IMR-90 (cell line): ENCODE results near the gene ITPRIP. TPM values are rescaled to one million over a fixed set of nuclear protein-coding genes. Genes with fewer than 3 reads are reported as not detected.

ENCODE experiments used
- ATAC-seq: fragments of 200-7000 bp; cut with Tn5 transposase; 2 replicates; pipeline ENCODE4 v1.9.1; 2020; ENCODE audit warnings: low read depth, mild to moderate bottlenecking, moderate library complexity
- BruUV-seq: library from RNA; stranded (reverse); fragments of 400-500 nt; replicated peaks from 2 replicates; lab custom pipeline; 2021; lab: Mats Ljungman, UMichigan
- CTCF ChIA-PET: fragments of 300-600 bp; formaldehyde crosslinking; extraction: SDS; loops from one replicate; lab custom pipeline; 2021; ENCODE audit warnings: antibody characterized with exemption; lab: Yijun Ruan, JAX
- POLR2A ChIA-PET: fragments of 300-600 bp; sonication (Branson Sonifier 250); formaldehyde crosslinking; loops from one replicate; lab custom pipeline; 2022; ENCODE audit warnings: antibody characterized with exemption; ENCODE audit not compliant: unreplicated experiment; lab: Charles Lee
- DNase-seq: peaks from one replicate; pipeline ENCODE4 v3.0.0; 2013
- H2AFZ ChIP-seq: replicated peaks from 2 replicates; pipeline ENCODE3; 2013; ENCODE audit warnings: low read length, mild to moderate bottlenecking; ENCODE audit not compliant: poor library complexity
- H2AK5ac ChIP-seq: 2 replicates; pipeline ENCODE4 v1.6.1; 2013; ENCODE audit warnings: low read depth, low read length, inconsistent platforms
- H2AK9ac ChIP-seq: replicated peaks from 2 replicates; pipeline ENCODE3; 2013; ENCODE audit warnings: mild to moderate bottlenecking, low read depth, low read length, moderate library complexity; ENCODE audit not compliant: poor library complexity
- H2BK120ac ChIP-seq: 2 replicates; pipeline ENCODE4 v1.6.1; 2013; ENCODE audit warnings: low read depth, low read length, inconsistent platforms
- H2BK15ac ChIP-seq: 3 replicates; pipeline ENCODE4 v1.6.1; 2013; ENCODE audit warnings: low read depth, low read length, inconsistent platforms
- H2BK20ac ChIP-seq: 2 replicates; pipeline ENCODE4 v1.6.1; 2013; ENCODE audit warnings: low read depth, mild to moderate bottlenecking, inconsistent platforms, low read length, moderate library complexity
- H2BK5ac ChIP-seq: 2 replicates; pipeline ENCODE4 v1.6.1; 2013; ENCODE audit warnings: mild to moderate bottlenecking, low read depth, low read length, inconsistent platforms; ENCODE audit not compliant: poor library complexity, severe bottlenecking
- H3K14ac ChIP-seq: replicated peaks from 2 replicates; pipeline ENCODE4 v1.6.1; 2013; ENCODE audit warnings: low read depth, low read length, inconsistent platforms
- H3K18ac ChIP-seq: 2 replicates; pipeline ENCODE4 v1.6.1; 2013; ENCODE audit warnings: low read depth, low read length, control low read depth
- H3K23ac ChIP-seq: 2 replicates; pipeline ENCODE4 v1.6.1; 2013; ENCODE audit warnings: low read depth, low read length, inconsistent platforms
- H3K27ac ChIP-seq: 2 replicates; pipeline ENCODE4 v1.5.1; 2013; ENCODE audit warnings: mild to moderate bottlenecking, control low read depth, low read length; ENCODE audit not compliant: insufficient read depth
- H3K27me3 ChIP-seq: 2 replicates; pipeline ENCODE4 v1.6.1; 2013; ENCODE audit warnings: low read length; ENCODE audit not compliant: control insufficient read depth, insufficient read depth
- H3K36me3 ChIP-seq: 2 replicates; pipeline ENCODE4 v1.6.1; 2013; ENCODE audit warnings: low read length, mixed read lengths; ENCODE audit not compliant: control insufficient read depth, insufficient read depth
- H3K4ac ChIP-seq: 2 replicates; pipeline ENCODE4 v1.6.1; 2013; ENCODE audit warnings: low read depth, low read length, inconsistent platforms
- H3K4me1 ChIP-seq: 2 replicates; pipeline ENCODE4 v1.6.1; 2013; ENCODE audit warnings: low read length, mixed read lengths; ENCODE audit not compliant: control insufficient read depth, insufficient read depth
- H3K4me2 ChIP-seq: 2 replicates; pipeline ENCODE4 v1.6.1; 2013; ENCODE audit warnings: low read depth, mild to moderate bottlenecking, control low read depth, low read length, moderate library complexity
- H3K4me3 ChIP-seq: 2 replicates; pipeline ENCODE4 v1.5.1; 2013; ENCODE audit warnings: low read depth, mild to moderate bottlenecking, control low read depth, low read length, moderate library complexity; ENCODE audit not compliant: insufficient read depth
- H3K56ac ChIP-seq: 2 replicates; pipeline ENCODE4 v1.6.1; 2013; ENCODE audit warnings: low read length, inconsistent platforms; ENCODE audit not compliant: insufficient read depth; ENCODE audit errors: extremely low read depth
- H3K79me1 ChIP-seq, 2 experiments: 2 replicates each; pipeline ENCODE4 v1.6.1; 2013; ENCODE audit warnings: low read length in 2 of 2, inconsistent platforms in 1 of 2, low read depth in 1 of 2
- H3K9ac ChIP-seq: 2 replicates; pipeline ENCODE4 v1.6.1; 2013; ENCODE audit warnings: low read depth, low read length, control low read depth
- H3K9me1 ChIP-seq: 2 replicates; pipeline ENCODE4 v1.6.1; 2013; ENCODE audit warnings: low read length, inconsistent platforms; ENCODE audit not compliant: insufficient read depth
- H3K9me3 ChIP-seq: 2 replicates; pipeline ENCODE4 v1.6.1; 2013; ENCODE audit warnings: low read length; ENCODE audit not compliant: control insufficient read depth, insufficient read depth
- H4K20me1 ChIP-seq: 2 replicates; pipeline ENCODE4 v1.6.1; 2013; ENCODE audit warnings: low read length, inconsistent platforms; ENCODE audit not compliant: insufficient read depth
- H4K5ac ChIP-seq: 2 replicates; pipeline ENCODE4 v1.6.1; 2013; ENCODE audit warnings: mild to moderate bottlenecking, low read depth, low read length, control low read depth
- H4K8ac ChIP-seq, 2 experiments: 2 replicates each; pipeline ENCODE4 v1.6.1; 2013; ENCODE audit warnings: low read depth in 2 of 2, low read length in 2 of 2, control low read depth in 1 of 2, inconsistent platforms in 1 of 2
- H4K91ac ChIP-seq: 2 replicates; pipeline ENCODE4 v1.6.1; 2013; ENCODE audit warnings: low read depth, low read length, inconsistent platforms; ENCODE audit not compliant: insufficient read depth
- BHLHE40 ChIP-seq: fragments of 150-350 bp; IDR thresholded peaks from 2 replicates; pipeline ENCODE4 v1.6.1; 2016; ENCODE audit warnings: mild to moderate bottlenecking, low read depth, low read length
- CEBPB ChIP-seq: IDR thresholded peaks from 2 replicates; pipeline ENCODE4 v1.6.1; 2012; ENCODE audit warnings: low read depth, low read length, improper control_type of control experiment
- CHD1 ChIP-seq: IDR thresholded peaks from 2 replicates; pipeline ENCODE4 v1.6.1; 2012; ENCODE audit warnings: low read depth, low read length, improper control_type of control experiment
- CTCF ChIP-seq: conservative IDR thresholded peaks from 2 replicates; pipeline ENCODE4 v1.5.1; 2012; ENCODE audit warnings: mild to moderate bottlenecking, low read depth, low read length, improper control_type of control experiment
- FOS ChIP-seq: fragments of 150-350 bp; IDR thresholded peaks from 2 replicates; pipeline ENCODE4 v1.6.1; 2016; ENCODE audit warnings: low read depth, low read length
- MAFK ChIP-seq: IDR thresholded peaks from 2 replicates; pipeline ENCODE4 v1.6.1; 2012; ENCODE audit warnings: low read depth, low read length, improper control_type of control experiment
- MAZ ChIP-seq: IDR thresholded peaks from 2 replicates; pipeline ENCODE4 v1.6.1; 2012; ENCODE audit warnings: low read depth, mild to moderate bottlenecking, low read length, improper control_type of control experiment, moderate library complexity, borderline replicate concordance
- MXI1 ChIP-seq: IDR thresholded peaks from 2 replicates; pipeline ENCODE4 v1.6.1; 2012; ENCODE audit warnings: low read depth, mild to moderate bottlenecking, low read length, moderate library complexity, borderline replicate concordance
- NFE2L2 ChIP-seq: fragments of 150-350 bp; IDR thresholded peaks from 2 replicates; pipeline ENCODE4 v1.6.1; 2016; ENCODE audit warnings: low read depth, mild to moderate bottlenecking, low read length
- RAD21 ChIP-seq: IDR thresholded peaks from 2 replicates; pipeline ENCODE4 v1.6.1; 2012; ENCODE audit warnings: low read length, improper control_type of control experiment
- RFX5 ChIP-seq: IDR thresholded peaks from 2 replicates; pipeline ENCODE4 v1.8.0; 2012; ENCODE audit warnings: low read depth, mild to moderate bottlenecking, low read length, moderate library complexity
- SMC3 ChIP-seq: fragments of 150-350 bp; IDR thresholded peaks from 2 replicates; pipeline ENCODE4 v1.6.1; 2016; ENCODE audit warnings: low read depth, mild to moderate bottlenecking, antibody characterized with exemption, low read length, moderate library complexity
- WGBS, 2 experiments: methylation state at CpG; one replicate each; pipeline versions ENCODE4 v1.1.5 to v1.1.7; 2013; ENCODE audit warnings: missing lambda C conversion rate in 2 of 2; ENCODE audit not compliant: insufficient read length in 1 of 2; ENCODE audit errors: extremely low coverage in 2 of 2; 5-methylcytosine and 5-hydroxymethylcytosine counted together
- dilution Hi-C: fragments of 300-500 bp; cut with HindIII; formaldehyde crosslinking; loops from one replicate; pipeline ENCODE4 v1.14.3; 2018; ENCODE audit warnings: low sequenced_read_pairs; ENCODE audit not compliant: unreplicated experiment
- in situ Hi-C: fragments of 300-500 bp; cut with MboI; formaldehyde crosslinking; loops from 3 replicates; pipeline ENCODE4 v1.14.3; 2019; ENCODE audit warnings: low sequenced_read_pairs, inconsistent platforms, mixed read lengths
- intact Hi-C: fragments of 100-400 bp; cut with micrococcal nuclease; formaldehyde crosslinking; loops from 2 replicates; pipeline ENCODE4 v1.10.0; 2022
- polyA plus RNA-seq, 3 experiments: library from polyadenylated mRNA; depleted of rRNA; stranded (reverse); fragments of >200 nt; gene quantifications; 2 replicates each; pipeline ENCODE4 v1.2.3, GENCODE V29; 2012; ENCODE audit warnings: low replicate concordance in 1 of 3
- total RNA-seq: library from RNA; depleted of rRNA; stranded (reverse); fragments of >200 nt; gene quantifications from 2 replicates; pipeline ENCODE4 v1.2.3, GENCODE V29; 2012
- TF ChIP-seq, protein P1 (sequence below): fragments of 150-350 bp; IDR thresholded peaks from 2 replicates; pipeline ENCODE4 v1.6.1; 2016; ENCODE audit warnings: low read depth, mild to moderate bottlenecking, low read length, moderate library complexity, borderline replicate concordance

ITPRIP gene
- total and polyA plus RNA-seq, 2 of the 4 experiments (the other 2 are of a cell fraction): 7.5 to 31.9 TPM

- H2AFZ ChIP-seq: peak overlapping the region; percentile 88
- H2BK20ac ChIP-seq: peak overlapping the region; percentile 73
- H2BK120ac ChIP-seq: peak overlapping the region; percentile 60; the same call in 1 of the 2 replicates
- H3K4me1 ChIP-seq: no peaks in the 10 kb centered on the region; the same call in 1 of the 2 replicates
- peak overlapping the region; percentile 6 for H2AK9ac ChIP-seq
- no peak overlapping the region for H3K18ac ChIP-seq
- 0 out of 2 replicates have a peak, but pooled peaks cover 8% of the 10 kb centered on the region for H3K9me1 ChIP-seq
- peak overlapping the region; percentile 34; the same call in 1 of the 2 replicates for H3K4ac ChIP-seq
- H3K9me3 ChIP-seq: no peaks in the 10 kb centered on the region
- H2BK15ac ChIP-seq: peak overlapping the region; percentile 59; the same call in 1 of the 3 replicates
- dilution Hi-C loops: no loop called here
- no peak overlapping the region for H2AK5ac ChIP-seq
- no peak overlapping the region; the same call in 1 of the 2 replicates for H4K5ac ChIP-seq
- in situ Hi-C loops: loop anchor here (5.0 kb wide), 1 partner anchor 56 kb away; no protein-coding TSS in a partner anchor
- ChIA-PET CTCF (interaction anchor here (0.6 to 2.6 kb wide), 24 partner anchors 8 to 246 kb away, joined by 3 to 17 read pairs (median 4); partner anchors contain the start of genes CFAP58 and ITPRIP), POLR2A (interaction anchor here (0.7 kb wide), 1 partner anchor 14 kb away, joined by 3 read pairs; no protein-coding TSS in a partner anchor)
- intact Hi-C loops: loop anchor here (1.0 to 5.0 kb wide), 3 partner anchors 48 to 291 kb away; no protein-coding TSS in a partner anchor
- H4K20me1 ChIP-seq: no peaks in the 10 kb centered on the region
- H4K91ac ChIP-seq: no peak overlapping the region; the same call in 1 of the 2 replicates
- H3K27me3 ChIP-seq: no peaks in the 10 kb centered on the region
- H3K56ac ChIP-seq: no peak overlapping the region; the same call in 1 of the 2 replicates
- no peak overlapping the region for H3K4me3 ChIP-seq
- BruUV-seq: no TSS peak
- H2BK5ac ChIP-seq: no peak overlapping the region
- peaks cover 0 to 5% of the 10 kb centered on the region in 2 experiments; a peak in 2 of 4 replicates for H3K79me1 ChIP-seq
- peak overlapping the region; percentile 87; the same call in 1 of the 2 replicates for H3K23ac ChIP-seq
- peak overlapping the region; percentile 64 for H3K4me2 ChIP-seq
- DNase-seq: peak; percentile 84
- ATAC-seq: peak; percentile 99
- H3K36me3 ChIP-seq: no peaks in the 10 kb centered on the region
- peak overlapping the region in 1 of 2 experiments; percentile 74; a peak in 2 of 4 replicates for H4K8ac ChIP-seq
- H3K27ac ChIP-seq: no peak overlapping the region
- H3K14ac ChIP-seq: peak overlapping the region; percentile 80; the same call in 1 of the 2 replicates
- peak overlapping the region; percentile 40; the same call in 1 of the 2 replicates for H3K9ac ChIP-seq
- WGBS, 2 experiments: 3% methylated on average over 11 of the region's 26 CpGs; no CpG with 5 or more reads in 1 of the 2 experiments
- TF ChIP-seq CTCF (peak; percentile 100), MAZ (peak; percentile 57; the same call in 1 of the 2 replicates), MXI1 (no peak), NFE2L2 (peak; percentile 35; the same call in 1 of the 2 replicates), SMC3 (peak; percentile 97), FOS (no peak), RFX5 (no peak), BHLHE40 (peak; percentile 62; the same call in 1 of the 2 replicates), CHD1 (no peak), CEBPB (peak; percentile 55), MAFK (peak; percentile 69), RAD21 (peak; percentile 96)
- TF ChIP-seq, protein P1, sequence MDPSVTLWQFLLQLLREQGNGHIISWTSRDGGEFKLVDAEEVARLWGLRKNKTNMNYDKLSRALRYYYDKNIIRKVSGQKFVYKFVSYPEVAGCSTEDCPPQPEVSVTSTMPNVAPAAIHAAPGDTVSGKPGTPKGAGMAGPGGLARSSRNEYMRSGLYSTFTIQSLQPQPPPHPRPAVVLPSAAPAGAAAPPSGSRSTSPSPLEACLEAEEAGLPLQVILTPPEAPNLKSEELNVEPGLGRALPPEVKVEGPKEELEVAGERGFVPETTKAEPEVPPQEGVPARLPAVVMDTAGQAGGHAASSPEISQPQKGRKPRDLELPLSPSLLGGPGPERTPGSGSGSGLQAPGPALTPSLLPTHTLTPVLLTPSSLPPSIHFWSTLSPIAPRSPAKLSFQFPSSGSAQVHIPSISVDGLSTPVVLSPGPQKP: no peak
Measured at GRCh38 chr10:104291439-104291951, 46.8 kb downstream of the ITPRIP start.
